Measurements from ENCODE around the gene HSD17B8.

GRCh38 chr6:33160728-33161344 is 43.6 kb upstream of the HSD17B8 start:
- TF ChIP-seq, protein P1, sequence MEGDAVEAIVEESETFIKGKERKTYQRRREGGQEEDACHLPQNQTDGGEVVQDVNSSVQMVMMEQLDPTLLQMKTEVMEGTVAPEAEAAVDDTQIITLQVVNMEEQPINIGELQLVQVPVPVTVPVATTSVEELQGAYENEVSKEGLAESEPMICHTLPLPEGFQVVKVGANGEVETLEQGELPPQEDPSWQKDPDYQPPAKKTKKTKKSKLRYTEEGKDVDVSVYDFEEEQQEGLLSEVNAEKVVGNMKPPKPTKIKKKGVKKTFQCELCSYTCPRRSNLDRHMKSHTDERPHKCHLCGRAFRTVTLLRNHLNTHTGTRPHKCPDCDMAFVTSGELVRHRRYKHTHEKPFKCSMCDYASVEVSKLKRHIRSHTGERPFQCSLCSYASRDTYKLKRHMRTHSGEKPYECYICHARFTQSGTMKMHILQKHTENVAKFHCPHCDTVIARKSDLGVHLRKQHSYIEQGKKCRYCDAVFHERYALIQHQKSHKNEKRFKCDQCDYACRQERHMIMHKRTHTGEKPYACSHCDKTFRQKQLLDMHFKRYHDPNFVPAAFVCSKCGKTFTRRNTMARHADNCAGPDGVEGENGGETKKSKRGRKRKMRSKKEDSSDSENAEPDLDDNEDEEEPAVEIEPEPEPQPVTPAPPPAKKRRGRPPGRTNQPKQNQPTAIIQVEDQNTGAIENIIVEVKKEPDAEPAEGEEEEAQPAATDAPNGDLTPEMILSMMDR (IDR thresholded peaks at IDR 0.05; ENCODE audit: borderline replicate concordance, extremely low read depth, low read length, poor library complexity, severe bottlenecking): no peak
- TF ChIP-seq EZH2 (IDR thresholded peaks at IDR 0.05; ENCODE audit: borderline replicate concordance, low read depth, low read length, severe bottlenecking): no peak

Measured in DND-41 (cell line).